SH-SY5Y (cell line): Measurements from ENCODE around the gene PLCG2.

Experiments
- GATA2 ChIP-seq: IDR thresholded peaks from 2 replicates; pipeline ENCODE4 v1.6.1; 2011; ENCODE audit warnings: mild to moderate bottlenecking, low read depth, low read length
- GATA3 ChIP-seq: IDR thresholded peaks from 2 replicates; pipeline ENCODE4 v1.6.1; 2011; ENCODE audit warnings: low read depth, mild to moderate bottlenecking, low read length, moderate library complexity

DNA sequence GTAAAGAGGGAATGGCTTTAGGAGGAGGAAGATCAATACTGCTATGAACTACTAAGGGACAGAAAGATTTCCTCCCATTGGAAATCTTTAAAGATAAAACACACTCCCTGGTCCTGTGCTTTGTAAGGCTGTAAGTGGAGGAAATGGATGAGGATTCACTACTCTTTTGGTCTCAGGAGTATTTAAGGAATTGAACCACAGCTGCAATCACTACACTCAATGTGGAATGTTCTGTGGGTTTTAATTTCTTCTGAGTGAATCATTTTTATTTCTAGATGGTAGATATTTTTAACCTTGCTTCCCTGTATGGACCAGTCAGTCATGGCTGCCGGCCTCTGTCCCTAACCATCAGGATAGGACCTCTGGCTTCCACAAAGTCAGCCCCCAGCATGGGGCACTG lies 166.6 kb downstream of the PLCG2 start:
- TF ChIP-seq GATA2 = no peak
- no peak for TF ChIP-seq GATA3
